HG02938 (cell line): Measurements from ENCODE around the gene PIP5K1C.

Experiments
- ATAC-seq: cut with Tn5 transposase; IDR thresholded peaks from one replicate; pipeline ENCODE4 v1.9.1; 2021; ENCODE audit warnings: mild to moderate bottlenecking, moderate library complexity; ENCODE audit not compliant: unreplicated experiment

Gene PIP5K1C

GRCh38 chr19:3695124-3695733 is 5.0 kb downstream of the PIP5K1C start:
- no peak for ATAC-seq

DNA sequence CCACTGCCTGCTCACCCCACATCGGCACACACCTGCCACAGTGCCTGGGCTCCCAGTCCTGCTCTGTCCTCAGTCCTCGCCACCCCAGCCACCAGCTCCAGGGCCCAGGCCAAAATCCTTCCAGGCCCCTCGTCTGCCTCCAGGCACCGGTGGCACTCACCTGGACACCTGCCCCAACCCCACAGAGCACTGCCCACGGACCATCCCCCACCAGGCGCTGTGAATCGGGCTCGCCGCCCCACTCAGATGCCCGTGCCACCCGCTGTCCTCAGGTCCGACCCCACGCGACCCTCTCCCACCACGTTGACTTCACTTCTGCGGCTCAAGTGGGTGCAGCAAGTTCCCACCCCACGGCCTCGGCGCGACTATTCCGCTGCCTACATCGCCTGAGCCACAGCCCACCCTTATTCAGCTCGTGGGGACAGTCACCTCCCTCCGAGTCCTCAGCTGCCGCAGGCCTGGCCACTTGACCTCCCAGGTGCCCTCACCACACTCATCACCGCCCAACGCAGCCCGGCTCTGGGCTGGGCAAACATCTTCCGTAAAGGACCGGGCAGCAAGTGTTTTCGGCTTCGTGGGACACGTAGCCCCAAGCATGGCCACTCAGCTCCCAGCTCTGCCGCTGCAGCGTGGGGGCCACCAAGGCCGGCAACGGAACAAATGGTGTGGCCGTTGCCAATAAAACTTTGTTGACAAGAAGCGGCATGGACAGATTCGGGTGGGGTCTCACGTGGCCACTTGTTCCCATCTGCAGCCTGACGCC is 5.7 kb downstream of the PIP5K1C start:
- ATAC-seq: no peak

DNA sequence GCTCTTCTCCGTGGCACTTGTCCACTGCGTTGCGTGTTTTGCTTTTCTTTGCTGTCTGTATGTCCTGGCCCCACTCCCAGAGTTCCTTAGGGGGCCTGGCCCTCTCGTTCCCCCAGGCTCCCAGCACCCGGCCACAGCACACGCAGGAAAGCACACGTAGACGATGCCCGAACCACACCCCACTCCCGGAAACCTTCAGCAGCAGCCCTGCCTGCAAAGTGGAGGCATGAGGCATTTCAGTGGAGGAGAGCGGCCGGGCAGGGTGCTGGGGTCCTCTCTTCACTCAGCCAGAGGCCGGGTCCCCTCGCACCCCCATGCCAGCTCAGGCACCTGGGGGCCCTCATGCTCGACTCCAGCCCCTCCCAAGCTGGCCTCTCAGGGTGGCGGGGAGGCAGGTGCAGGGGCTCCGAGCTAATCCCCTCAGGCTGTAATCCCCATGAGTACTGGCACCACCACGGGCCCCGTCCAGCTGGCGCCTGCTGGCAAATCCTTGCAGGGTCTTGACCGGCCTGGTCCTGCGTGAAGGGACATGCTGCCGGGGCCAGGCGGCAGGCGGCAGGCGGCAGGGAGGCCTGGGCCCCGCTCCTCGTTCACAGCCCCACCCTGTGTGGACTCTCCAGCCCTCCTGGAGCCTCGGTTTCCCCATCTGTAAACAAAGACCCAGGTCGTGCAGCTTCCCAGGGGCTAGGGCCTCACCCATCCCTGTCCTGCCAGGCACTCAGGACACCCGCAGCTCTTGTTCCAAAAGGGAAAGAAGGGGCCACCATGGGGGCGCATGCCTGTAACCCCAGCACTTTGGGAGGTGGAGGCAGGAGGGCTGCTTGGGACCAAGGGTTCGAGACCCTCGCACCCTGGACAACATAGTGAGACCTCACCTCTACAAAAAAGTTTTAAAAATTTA is 7.0 kb downstream of the PIP5K1C start:
- ATAC-seq: no peak

GRCh38 chr19:3692141-3693024 is 7.9 kb downstream of the PIP5K1C start:
- ATAC-seq: no peak

DNA sequence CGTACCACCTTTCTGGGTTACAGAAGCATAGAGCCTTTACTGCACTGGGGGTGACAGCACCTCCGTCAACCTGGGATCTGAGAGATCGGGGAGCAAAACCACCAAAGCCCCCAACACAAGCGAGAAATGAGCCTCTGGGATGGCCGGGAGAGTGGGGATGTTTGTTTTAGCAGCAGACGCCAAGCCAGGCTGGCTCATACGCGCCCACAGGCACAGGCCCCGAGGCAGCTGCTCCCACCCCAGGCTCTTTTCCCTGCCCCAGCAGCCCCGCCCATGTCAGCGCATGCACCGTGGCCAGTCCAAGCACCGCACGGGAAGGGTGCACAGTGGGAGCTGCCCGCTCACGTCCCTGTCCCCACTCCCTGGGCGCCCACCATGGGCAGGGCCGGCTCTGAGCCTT is 8.5 kb downstream of the PIP5K1C start:
- ATAC-seq: no peak

DNA sequence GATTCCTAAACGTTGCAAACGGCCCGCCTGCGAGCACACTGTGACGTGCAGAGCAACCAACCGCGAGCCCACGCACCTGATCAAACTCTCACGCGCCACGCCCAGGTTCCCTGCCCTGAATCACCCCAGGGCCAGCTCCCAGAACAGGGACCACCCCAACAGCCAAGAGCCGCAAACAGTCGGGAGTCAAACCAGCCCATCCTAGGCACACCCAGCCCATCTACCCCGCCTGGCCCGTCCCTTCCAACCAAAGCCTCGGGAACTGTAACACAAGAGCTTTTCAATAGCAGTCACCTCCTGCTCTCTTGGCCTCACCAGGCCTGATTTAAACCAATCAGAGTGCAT is 8.9 kb downstream of the PIP5K1C start:
- no peak for ATAC-seq

DNA sequence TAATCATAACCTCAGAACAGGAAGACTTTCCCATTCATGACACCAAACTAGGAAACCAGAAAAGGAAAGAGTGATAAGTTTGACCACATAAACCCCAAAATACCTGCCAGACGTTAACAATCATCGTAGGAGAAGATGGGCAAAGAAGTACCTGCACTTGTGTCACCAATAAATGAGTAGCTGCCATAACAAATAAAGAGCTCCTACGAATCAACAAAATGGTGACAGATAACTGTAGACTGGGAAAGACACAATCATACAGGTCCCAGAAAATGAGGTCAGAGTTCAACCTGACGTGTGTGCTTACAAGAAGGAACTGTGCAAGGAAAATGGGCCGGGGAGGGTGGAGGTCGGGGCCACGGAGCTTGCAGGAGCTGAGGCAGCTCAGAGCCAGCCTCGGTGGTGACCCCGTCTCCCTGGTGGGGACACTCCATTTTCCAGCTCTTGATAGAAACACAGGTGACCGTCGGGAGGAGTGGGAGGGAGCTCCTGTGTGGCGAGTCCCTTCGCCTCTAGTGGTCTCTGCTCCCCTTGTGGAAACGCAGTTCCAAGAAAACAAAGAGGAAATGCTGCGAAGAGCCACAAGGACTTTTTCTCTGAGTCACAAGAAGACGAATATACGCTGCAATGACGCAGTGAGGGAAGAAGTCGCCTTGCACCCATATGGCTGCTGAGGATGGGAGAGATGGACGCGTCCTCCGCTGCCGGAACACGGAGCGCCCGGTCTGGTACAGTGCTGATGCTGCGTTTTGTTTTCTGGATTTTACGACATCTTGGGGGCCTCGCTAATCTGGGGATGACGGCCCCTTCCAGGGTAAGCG is 9.5 kb downstream of the PIP5K1C start:
- ATAC-seq: no peak

GRCh38 chr19:3687774-3688706 is 12.2 kb downstream of the PIP5K1C start:
- ATAC-seq: no peak

DNA sequence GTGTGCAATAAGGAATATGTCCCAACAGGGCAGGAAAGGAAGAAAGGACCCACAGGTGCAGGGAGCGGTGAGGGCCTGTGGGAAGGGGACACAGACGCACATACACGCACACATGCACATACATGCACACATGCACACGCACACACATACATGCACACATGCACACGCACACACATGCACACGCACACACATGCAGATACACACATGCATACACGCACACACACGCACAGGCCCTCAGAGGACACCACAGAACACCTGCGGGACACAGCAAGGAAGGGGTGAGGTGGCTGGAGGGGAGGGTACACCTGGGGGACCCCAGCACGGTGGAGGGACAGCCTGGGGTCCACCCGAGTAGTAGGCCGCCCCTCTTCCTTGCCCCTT is 12.9 kb downstream of the PIP5K1C start:
- ATAC-seq: no peak

- ATAC-seq: no peak
These were observed 15.4 kb downstream of the PIP5K1C start for GRCh38 chr19:3684817-3685410.

DNA sequence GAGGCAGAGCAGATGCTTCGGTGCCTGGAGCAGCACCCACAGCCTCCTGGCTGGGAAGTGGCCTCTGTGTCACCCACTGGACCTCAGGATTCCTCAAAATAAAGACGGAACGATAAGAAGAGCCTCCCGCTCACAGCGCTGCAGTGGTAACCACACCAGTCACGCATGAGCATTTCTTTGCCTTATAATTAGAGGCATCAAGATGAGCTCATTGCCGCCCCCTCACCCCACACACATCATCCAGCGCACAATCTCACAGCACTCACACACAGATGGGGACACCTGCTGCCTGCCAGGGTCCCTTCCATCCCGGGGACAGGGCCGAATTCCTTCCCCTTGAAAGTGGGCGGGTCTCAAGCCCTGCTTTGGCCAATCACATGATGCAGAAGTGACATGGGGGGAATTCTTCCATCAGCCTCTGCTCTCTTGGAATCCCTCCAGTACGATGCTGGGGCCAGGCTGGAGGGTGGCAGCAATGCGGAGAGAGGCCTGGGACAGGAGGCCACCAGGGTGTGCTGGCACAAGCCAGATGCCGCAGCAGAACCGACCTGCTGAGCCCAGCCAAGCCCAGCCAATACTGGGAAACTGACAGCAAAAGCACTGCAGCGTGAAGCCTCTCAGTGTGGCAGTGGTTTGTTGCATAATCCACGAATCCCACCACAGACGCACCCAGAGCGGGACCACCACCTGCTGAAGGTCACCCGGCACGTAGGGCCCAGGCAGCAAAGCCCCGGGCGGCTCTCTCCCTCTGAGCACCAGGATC is 16.0 kb downstream of the PIP5K1C start:
- no peak for ATAC-seq

DNA sequence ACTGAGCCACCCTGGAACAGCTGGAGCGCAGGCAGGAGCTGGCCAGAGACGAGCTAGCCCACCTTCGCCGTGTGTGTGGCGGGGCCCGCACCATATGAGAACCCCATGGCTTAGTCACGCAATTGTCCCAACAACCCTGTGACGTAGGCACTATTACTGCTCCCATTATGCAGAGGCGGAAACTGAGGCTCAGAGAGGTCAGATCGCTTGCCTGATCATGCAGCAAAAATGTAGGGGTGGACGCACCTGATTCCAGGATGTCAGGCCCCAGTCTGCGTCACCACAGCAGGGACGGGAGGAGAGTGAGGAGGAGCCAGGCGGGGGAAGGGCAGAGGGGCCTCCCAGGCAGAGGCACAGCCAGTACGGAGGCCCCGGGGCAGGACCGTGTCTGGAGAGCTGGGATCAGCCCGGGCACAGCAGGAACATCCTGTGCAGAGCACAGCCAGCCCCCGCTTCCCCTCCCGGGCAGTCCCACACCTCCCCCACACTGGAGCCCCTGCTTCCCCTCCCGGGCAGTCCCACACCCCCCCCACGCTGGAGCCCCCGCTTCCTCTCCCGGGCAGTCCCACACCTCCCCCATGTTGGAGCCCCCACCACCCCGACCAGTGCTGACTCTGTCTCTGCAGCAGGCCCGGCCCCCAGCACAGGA is 16.7 kb downstream of the PIP5K1C start:
- ATAC-seq: no peak

GRCh38 chr19:3682741-3683404 is 17.4 kb downstream of the PIP5K1C start:
- ATAC-seq: no peak

DNA sequence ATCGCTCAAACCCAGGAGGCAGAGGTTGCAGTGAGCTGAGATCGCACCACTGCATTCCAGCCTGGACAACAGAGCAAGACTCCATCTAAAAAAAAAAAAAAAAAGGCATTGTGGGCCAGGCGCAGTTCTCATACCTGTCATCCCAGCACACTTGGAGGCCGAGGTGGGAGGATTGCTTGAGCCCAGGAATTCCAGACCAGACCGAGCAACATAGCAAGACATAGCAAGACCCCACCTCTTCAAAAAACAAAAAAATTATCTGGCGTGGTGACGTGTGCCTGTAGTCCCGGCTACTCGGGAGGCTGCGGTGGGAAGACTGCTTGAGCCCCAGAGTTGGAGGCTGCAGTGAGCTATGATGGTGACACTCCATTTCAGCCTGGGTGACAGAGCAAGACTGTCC is 18.0 kb downstream of the PIP5K1C start:
- no peak for ATAC-seq

- ATAC-seq: no peak
These were observed 19.3 kb downstream of the PIP5K1C start for GRCh38 chr19:3680939-3681338.

DNA sequence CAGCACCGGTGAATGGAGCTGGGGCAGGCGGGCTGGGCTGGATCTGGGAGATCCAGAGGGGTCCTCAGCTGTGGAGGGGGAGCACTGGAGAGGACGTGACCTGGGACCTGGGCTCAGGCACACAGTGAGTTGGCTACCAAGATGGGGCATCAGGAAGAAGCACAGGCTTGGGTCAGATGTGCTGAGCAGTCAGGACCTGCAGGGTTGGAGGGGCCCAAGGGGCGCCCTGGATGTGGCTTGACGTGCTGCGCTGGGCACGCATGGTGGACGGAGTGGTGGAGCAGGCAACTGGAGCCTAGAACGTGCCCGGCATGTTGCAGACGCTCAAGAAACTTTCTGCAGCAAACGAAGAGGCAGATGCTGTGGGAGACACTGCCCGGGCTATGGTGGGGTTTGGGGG is 20.7 kb downstream of the PIP5K1C start:
- no peak for ATAC-seq

- no peak for ATAC-seq
These were observed 21.1 kb downstream of the PIP5K1C start for GRCh38 chr19:3679138-3679537.
